GM19193 (cell line): Measurements from ENCODE around the gene GSDMA.
A peak's percentile ranks its signal among the peaks of the same experiment; 100 is the strongest.

Experiments used
- POLR2A ChIP-seq: IDR thresholded peaks from 4 replicates; pipeline ENCODE4 v1.6.1; 2011; ENCODE audit not compliant: insufficient read depth, insufficient read length; ENCODE audit errors: extremely low read depth

Gene GSDMA

DNA sequence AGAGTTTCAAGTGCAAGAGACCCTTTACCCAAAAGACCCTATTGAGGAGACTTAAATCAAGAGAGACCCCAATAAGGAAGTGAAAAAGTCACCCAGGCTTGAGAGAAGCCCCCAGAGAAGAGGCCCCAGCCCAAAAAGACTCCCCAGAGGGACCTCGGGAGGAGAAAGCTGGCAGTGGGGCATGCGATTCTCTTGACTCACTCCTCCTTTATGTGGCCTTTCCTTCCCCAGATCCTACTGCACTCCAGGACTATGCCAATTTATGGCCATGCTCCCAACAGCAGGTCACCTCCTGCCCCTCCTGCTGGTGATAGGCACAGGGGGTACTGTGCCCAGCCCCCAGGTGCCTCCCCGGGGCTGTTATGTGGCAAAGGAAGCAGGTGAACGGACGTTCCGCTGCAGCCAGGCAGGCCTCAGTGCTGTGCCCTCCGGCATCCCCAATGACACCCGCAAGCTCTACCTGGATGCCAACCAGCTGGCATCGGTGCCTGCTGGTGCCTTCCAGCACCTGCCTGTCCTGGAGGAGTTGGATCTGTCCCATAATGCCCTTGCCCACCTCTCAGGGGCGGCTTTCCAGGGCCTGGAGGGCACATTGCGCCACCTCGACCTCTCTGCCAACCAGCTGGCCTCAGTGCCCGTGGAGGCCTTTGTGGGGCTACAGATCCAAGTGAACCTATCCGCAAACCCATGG lies 19.0 kb upstream of the GSDMA start:
- no peak for TF ChIP-seq POLR2A

DNA sequence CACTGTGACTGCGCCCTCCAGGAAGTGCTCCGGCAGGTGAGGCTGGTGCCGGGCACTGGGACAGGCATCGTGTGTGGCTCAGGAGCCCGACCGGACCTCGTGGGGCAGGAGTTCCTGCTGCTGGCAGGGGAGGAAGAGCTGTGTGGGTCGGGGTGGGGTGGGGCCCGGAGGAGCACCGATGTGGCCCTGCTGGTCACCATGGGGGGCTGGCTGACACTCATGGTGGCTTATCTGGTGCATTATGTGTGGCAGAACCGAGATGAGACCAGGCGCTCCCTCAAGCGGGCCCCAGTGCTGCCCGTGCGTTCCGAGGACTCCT lies 18.5 kb upstream of the GSDMA start:
- no peak for TF ChIP-seq POLR2A

DNA sequence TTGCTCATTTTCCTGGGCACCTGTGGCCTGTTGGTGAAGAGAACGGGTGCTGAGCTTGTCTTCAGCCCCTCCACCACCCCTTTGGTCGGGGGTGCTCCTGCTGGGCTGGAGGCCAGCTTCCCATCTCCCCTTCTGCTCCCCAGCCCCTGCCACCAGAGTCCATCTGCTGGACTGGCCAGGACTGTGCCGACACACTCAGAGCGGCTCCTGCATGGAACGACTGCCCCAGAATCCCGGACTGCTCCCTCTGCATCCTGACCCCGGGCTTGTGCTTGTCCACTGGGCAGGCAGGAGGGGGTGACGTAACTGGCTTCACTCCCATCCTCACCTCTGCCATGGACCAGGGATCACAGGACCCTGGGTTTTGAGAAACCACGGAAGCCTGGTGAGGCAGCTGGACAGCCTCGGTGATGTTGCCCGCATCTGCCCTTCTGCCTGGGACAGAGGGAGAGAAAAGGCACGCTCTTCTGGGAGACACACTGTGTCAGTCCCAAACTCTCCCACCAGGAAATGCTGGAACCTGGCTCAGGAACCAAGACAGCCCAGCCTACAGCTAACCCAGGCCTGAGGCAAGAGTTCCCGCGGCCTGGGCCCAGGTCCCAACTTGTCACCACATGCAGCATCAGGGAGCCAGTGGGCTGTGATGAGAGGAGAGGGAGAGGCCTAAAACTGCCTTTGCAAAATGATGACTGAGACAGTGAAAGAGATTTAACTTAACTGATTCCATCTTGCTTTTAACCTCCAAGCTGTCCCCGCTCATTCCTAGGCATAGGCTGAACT lies 16.1 kb upstream of the GSDMA start:
- no peak for TF ChIP-seq POLR2A

DNA sequence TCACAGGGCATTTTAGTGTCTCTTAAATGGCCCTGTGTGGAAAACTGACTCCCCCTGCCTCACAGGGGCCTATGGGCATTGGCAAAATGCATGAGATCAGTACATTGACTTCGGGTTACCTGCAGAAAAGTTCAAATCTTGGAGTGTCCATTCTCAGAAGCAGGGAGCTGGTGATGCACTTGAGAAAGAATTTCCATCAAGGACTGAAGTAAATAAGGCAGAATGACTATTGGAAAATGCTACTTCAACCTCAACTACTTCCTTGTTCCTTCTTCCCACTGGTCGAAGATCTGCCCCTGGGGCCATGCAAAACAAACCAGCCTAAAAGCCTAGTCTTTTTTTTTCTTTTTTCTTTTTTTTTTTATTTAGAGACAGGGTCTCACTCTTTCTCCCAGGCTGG lies 13.8 kb upstream of the GSDMA start:
- no peak for TF ChIP-seq POLR2A

DNA sequence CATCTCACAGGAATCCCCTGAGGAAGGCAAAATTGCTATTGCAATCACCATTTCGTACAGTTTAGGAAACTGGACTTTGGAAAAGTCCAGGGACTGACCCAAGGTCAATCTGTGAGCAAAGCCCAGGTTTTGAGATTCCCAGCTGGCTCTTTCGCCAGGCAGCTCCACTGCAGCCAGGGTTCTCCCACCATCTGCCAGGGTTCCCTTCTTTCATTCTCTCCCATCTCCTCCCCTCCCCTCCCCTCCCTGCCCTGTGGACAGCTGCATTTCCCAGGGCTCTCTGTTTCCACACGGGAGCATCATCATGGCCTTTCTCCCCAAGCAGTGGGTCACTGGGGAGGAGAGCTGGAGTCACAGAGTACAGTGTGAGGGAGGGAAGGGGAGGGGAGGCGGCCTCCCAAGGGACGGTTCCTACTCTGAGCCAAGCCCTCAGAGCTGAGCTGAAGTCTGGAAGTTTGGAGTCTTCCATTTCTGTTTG lies 11.9 kb upstream of the GSDMA start:
- TF ChIP-seq POLR2A: no peak

DNA sequence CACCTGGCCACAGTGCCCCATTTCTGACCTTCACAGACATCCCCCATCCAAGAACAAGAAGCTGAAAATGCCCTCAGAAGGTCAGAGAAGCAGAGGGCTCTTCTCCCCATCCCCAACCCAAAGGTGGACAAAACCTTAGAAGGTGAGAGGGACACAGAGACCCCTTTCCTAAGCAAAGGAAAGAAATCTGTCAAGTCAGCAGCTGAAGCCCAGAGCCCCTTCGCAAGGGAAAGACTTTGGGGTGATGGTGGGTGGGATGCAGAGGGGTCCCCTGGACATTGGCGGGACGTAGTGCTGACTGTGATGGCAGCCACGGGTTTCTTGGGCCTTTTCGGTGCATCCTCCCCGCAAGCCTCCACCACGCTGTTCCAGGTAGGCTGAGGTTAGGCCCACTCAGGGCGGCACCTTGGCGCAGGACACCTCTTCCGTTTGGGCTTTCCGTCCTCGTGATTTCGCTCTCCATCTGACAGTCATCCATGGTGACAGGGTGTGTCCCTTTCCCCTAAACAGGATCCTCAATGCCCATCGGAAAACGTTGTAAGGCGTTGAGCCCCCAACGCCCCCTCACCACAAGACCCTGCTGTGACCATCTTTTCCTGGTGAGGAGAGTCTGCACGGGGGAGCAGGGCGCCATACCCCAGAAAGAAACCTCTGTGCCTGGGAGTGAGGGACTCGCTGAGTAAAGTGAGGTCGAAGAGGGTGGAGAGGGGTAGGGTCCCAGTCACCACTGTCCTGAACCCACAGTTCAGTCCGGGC lies 10.7 kb upstream of the GSDMA start:
- no peak for TF ChIP-seq POLR2A

DNA sequence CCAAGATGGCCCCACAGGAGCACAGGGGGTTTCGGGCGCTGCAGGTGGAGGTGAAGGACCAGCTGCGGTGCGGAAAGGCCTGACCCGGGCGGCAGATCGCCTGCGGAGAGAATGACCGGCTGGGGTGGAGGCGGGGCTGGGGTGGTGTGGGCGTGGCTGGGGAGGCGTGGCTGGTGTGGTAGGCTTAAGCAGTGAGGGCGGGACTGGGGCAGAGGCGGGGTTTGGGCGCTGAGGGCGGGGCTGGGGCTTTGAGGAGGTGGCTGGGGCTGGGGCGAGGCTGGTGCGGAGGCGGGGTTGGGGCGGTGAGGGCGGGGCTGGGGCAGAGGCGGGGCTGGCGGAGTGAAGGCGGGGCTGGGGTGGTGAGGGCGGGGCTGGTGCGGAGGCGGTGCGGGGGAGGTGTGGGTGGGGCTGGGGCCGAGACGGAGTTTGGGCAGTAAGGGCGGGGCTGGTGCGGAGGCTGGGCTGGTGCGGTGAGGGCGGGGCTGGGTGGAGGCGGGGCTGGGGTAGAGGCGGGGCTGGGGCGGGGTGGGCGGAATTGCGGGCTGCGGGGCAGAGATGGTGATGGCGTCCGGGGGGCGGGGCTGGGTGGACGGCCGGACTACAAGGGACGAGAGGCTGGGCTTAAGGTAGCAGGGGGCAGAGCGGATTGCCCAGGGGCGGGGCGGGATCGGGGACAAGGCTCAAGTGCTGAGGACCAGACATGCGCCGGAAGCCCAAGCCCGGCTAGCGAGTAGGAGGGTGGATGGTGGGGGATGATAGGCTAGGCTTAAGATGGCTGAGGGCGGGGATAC lies 9.9 kb upstream of the GSDMA start:
- peak; percentile 63 for TF ChIP-seq POLR2A

DNA sequence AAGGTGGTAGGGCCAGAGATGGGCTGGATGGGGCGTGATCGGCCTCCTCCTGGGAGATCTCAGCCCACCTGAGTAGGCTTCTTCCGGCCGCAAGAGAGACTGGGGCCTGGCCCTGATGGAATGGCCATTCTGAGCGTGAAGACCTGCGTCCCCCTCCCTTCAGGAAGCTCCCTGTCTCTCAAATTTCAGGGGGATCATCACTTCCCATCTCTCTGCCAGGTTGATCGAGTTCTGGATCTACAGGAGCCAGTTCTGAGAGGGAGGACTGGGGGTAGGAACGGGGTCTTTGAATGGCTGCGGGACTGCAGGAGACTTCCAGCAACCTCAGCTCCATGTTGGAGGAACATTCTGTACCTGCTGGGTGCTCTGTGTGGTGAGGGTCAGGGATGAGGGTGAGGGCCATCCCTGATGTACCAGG lies 9.3 kb upstream of the GSDMA start:
- TF ChIP-seq POLR2A: peak; percentile 11

DNA sequence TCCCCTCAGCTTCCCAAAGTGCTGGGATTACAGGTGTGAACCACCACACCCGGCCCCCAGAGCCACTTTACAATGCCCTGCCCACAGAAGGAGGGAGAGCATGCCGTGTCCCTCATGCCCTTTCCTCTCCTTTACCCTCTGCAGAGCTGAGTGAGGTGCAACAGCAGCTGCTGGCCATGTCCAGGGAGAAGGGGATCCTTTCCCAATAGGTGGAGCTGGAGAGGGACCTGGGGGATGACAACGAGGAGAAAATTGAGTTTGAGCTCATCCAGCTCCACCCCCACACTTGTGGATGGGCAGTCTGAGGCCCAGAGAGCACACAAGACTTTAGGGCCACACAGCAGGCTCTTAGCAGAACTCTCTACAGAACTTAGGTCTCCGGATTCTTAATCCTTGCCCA lies 7.9 kb upstream of the GSDMA start:
- no peak for TF ChIP-seq POLR2A

DNA sequence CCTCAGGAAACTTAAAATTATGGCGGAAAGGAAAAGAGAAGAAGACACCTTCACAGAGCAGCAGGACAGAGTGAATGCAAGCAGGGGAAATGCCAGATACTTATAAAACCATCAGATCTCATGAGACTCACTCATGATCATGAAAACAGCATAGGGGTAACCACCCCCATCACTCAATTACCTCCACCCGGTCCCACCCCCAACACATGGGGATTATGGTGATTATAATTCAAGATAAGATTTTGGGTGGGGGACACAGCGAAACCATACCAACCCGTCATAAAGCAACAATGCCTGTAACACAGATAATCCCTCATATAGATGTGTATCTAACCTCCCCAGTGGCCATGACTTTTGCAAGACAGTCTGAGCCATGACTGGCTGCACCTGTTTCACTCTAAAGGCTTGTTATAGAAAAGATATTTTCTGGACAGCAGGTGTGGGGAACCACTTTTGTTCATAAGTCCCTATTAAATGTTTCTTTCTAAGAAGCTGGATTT lies 7.0 kb upstream of the GSDMA start:
- TF ChIP-seq POLR2A: no peak

DNA sequence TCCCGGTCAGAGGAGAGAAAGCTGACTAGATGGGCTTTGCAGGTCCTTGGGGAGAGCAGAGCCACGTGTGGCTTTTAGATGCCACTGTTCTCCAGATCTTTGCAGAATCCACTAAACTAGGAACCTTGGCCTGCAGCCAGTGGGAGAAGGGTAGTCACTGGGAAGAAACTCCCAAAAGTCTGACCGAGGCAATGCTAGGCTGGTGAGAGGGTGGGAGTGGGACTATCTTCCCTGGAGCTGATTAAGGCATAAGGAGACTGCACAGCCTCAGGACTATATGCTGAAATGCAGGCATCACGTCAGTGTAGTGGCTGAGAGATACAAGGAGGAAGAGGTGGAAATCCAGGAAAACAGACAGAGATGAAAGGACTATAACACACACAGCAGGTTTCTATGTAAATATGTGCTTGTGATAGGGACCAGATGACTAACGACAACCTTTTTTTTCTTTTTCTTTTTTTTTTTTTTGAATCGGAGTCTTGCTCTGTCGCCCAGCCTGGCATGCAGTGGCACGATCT lies 2.2 kb upstream of the GSDMA start:
- TF ChIP-seq POLR2A: no peak

DNA sequence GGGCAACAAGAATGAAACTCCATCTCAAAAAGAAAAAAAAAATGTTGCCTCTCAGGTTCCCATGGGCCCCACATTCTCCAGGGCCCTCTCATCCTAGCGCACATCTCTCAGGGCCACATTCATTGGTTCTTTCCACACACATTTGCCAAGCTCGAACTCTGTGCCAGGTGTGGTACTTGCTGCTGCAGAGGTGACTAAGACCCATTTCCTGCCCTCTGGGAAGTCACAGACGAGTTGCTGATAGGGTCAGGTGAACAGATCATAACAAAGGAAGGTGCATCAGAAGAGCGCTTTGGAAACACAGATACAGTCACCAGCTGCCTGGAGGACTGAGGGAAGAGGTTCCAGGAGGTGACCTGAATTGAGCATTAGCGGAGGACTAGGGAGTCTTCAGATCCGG lies 1.0 kb downstream of the GSDMA start:
- TF ChIP-seq POLR2A: no peak

DNA sequence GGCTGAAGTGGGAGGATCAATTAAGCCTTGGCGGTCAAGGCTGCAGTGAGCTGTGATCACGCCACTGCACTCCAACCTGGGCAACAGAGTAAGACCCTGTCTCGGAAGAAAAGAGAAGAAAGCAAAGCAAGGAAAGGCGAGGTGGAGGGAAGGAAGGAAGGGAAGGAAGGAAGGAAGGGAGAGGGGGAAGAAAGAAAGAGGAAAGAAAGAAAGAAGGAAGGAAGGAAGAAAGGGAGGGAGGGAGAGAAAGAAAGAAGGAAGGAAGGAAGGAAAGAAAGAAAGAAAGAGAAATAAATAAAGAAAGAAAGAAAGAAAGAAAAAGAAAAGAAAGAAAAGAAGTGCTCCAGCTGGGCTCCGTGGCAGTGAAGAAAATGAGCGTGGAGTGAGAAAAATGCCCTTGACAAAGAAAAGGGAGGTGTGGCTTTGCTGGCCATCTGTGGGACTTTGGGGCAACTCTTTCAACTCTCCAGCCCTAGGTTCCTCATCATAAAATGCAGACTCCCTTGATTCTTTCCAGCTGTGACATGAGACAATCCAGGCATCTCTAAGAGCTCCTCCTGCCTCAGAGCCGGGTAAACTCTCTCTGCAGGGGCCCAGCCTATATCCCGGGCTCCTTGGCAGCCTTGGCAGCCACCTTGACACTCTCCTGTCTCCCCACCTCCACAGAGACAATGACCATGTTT lies 2.4 kb downstream of the GSDMA start:
- no peak for TF ChIP-seq POLR2A

DNA sequence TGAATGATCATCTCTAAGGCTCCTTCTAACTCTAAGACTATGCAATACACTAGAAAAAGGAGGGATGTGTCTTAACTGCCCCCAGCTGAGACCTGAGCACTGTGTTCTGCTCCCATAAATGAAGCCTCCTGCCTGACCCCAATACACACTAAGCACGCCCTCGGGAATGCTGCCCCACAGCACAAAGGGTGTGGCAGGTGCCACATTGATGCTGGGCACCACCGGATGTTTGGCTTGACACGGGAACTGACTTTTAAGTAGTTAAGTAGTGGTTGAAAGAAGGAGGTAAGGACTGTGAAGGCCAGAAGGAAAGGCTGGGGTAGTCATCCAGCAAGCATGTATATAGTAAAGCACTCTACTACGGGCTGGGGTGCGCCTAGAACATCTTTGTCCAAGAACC lies 4.0 kb downstream of the GSDMA start:
- TF ChIP-seq POLR2A: no peak
